Liver (tissue), 9 donors: ENCODE data around the gene HBG2. TPM values are rescaled to one million over a fixed set of nuclear protein-coding genes. Genes with fewer than 3 reads are reported as not detected.

Experiments
- DNase-seq: peaks from one replicate; pipeline ENCODE4 v3.0.0-alpha.2; 2017; ENCODE audit warnings: low spot score
- H3K27ac ChIP-seq, 2 donors: one replicate each; pipeline ENCODE4 v1.7.0; 2013; ENCODE audit warnings: inconsistent platforms in 2 of 2, low read length in 2 of 2, control low read depth in 1 of 2, low read depth in 1 of 2, mild to moderate bottlenecking in 1 of 2
- H3K27me3 ChIP-seq, 4 donors: one replicate each; pipeline versions ENCODE4 v1.6.1 to v1.7.0; 2013; ENCODE audit warnings: low read length in 3 of 4, inconsistent platforms in 1 of 4, mild to moderate bottlenecking in 1 of 4, moderate library complexity in 1 of 4; ENCODE audit not compliant: control insufficient read depth in 4 of 4, insufficient read depth in 4 of 4
- H3K36me3 ChIP-seq, 4 donors: one replicate each; pipeline versions ENCODE4 v1.6.1 to v1.7.0; 2013; ENCODE audit warnings: low read length in 3 of 4, mild to moderate bottlenecking in 3 of 4, low read depth in 1 of 4, moderate library complexity in 1 of 4; ENCODE audit not compliant: control insufficient read depth in 4 of 4, insufficient read depth in 3 of 4
- H3K4me1 ChIP-seq, 4 donors: one replicate each; pipeline versions ENCODE4 v1.6.1 to v1.7.0; 2013; ENCODE audit warnings: low read length in 3 of 4, mild to moderate bottlenecking in 3 of 4, moderate library complexity in 1 of 4; ENCODE audit not compliant: control insufficient read depth in 4 of 4, insufficient read depth in 4 of 4
- H3K4me3 ChIP-seq, 3 donors: one replicate each; pipeline versions ENCODE4 v1.6.1 to v1.7.0; 2013; ENCODE audit warnings: low read length in 3 of 3, control low read depth in 1 of 3, low read depth in 1 of 3, mild to moderate bottlenecking in 1 of 3
- H3K9ac ChIP-seq, 2 donors: one replicate each; pipeline ENCODE4 v1.7.0; 2013; ENCODE audit warnings: low read length in 2 of 2, mild to moderate bottlenecking in 2 of 2, moderate library complexity in 2 of 2, control low read depth in 1 of 2, low read depth in 1 of 2
- H3K9me3 ChIP-seq, 4 donors: one replicate each; pipeline versions ENCODE4 v1.6.1 to v1.7.0; 2013; ENCODE audit warnings: low read length in 3 of 4; ENCODE audit not compliant: control insufficient read depth in 4 of 4
- EGR1 ChIP-seq, 2 donors: IDR thresholded peaks; 2 replicates each; pipeline ENCODE4 v1.6.1; 2016 to 2018; ENCODE audit warnings: antibody characterized with exemption in 2 of 2, low read depth in 2 of 2
- FOXA1 ChIP-seq: IDR thresholded peaks from 2 replicates; pipeline ENCODE4 v1.6.1; 2016; ENCODE audit warnings: antibody characterized with exemption
- FOXA2 ChIP-seq: IDR thresholded peaks from 2 replicates; pipeline ENCODE4 v1.6.1; 2016; ENCODE audit warnings: antibody characterized with exemption
- GABPA ChIP-seq, 2 donors: IDR thresholded peaks in 1 of 2; conservative IDR thresholded peaks in 1 of 2; 2 replicates each; pipeline ENCODE4 v1.6.1; 2016; ENCODE audit warnings: antibody characterized with exemption in 2 of 2, mild to moderate bottlenecking in 1 of 2, moderate library complexity in 1 of 2
- HNF4A ChIP-seq, 2 donors: conservative IDR thresholded peaks; 2 replicates each; pipeline ENCODE4 v1.6.1; 2016; ENCODE audit warnings: antibody characterized with exemption in 2 of 2, mild to moderate bottlenecking in 2 of 2
- HNF4G ChIP-seq: IDR thresholded peaks from 2 replicates; pipeline ENCODE4 v1.6.1; 2016; ENCODE audit warnings: antibody characterized with exemption
- JUND ChIP-seq, 2 donors: IDR thresholded peaks; 2 replicates each; pipeline ENCODE4 v1.6.1; 2016; ENCODE audit warnings: antibody characterized with exemption in 2 of 2
- NR2F2 ChIP-seq: IDR thresholded peaks from 2 replicates; pipeline ENCODE4 v1.6.1; 2016; ENCODE audit warnings: antibody characterized with exemption
- RAD21 ChIP-seq, 2 donors: IDR thresholded peaks; 2 replicates each; pipeline ENCODE4 v1.6.1; 2016; ENCODE audit warnings: antibody characterized with exemption in 2 of 2, mild to moderate bottlenecking in 2 of 2
- RXRA ChIP-seq, 2 donors: IDR thresholded peaks; 2 replicates each; pipeline ENCODE4 v1.6.1; 2017 to 2018; ENCODE audit warnings: antibody characterized with exemption in 2 of 2, mild to moderate bottlenecking in 1 of 2
- SP1 ChIP-seq: IDR thresholded peaks from 2 replicates; pipeline ENCODE4 v1.6.1; 2018; ENCODE audit warnings: antibody characterized with exemption, mild to moderate bottlenecking
- TAF1 ChIP-seq: conservative IDR thresholded peaks from 2 replicates; pipeline ENCODE4 v1.6.1; 2016; ENCODE audit warnings: antibody characterized with exemption, mild to moderate bottlenecking
- YY1 ChIP-seq: IDR thresholded peaks from 2 replicates; pipeline ENCODE4 v1.6.1; 2016; ENCODE audit warnings: antibody characterized with exemption, mild to moderate bottlenecking
- WGBS: extraction: QIAGEN DNeasy Blood & Tissue Kit; methylation state at CpG from one replicate; pipeline ENCODE4 v1.1.7; 2013; 5-methylcytosine and 5-hydroxymethylcytosine counted together
- polyA plus RNA-seq, 2 donors: library from polyadenylated mRNA; stranded (reverse) in 1 of 2; unstranded in 1 of 2; fragments of 200-250 nt in 1 of 2; fragments of >200 nt in 1 of 2; fragmentation: Nextera tagmentation in 1 of 2; extraction: Ambion mirVana in 1 of 2; gene quantifications; one replicate each; pipeline versions ENCODE4 v1.2.1 to v1.2.3, GENCODE V29; 2013 to 2015
- total RNA-seq, 2 donors: library from RNA; depleted of rRNA; stranded (reverse); fragments of >200 nt; gene quantifications; one replicate each; pipeline ENCODE4 v1.2.3, GENCODE V29; 2014
- TF ChIP-seq, protein P1 (sequence below): fragments of 150-350 bp; IDR thresholded peaks from 2 replicates; pipeline ENCODE4 v1.5.1; 2017; ENCODE audit warnings: improper control_type of control experiment, low read depth, low read length; ENCODE audit not compliant: missing input control
- TF ChIP-seq, protein P2 (sequence below): IDR thresholded peaks from 2 replicates; pipeline ENCODE4 v1.6.1; 2016; ENCODE audit warnings: antibody characterized with exemption, mild to moderate bottlenecking
- TF ChIP-seq, protein P3 (sequence below): IDR thresholded peaks from 2 replicates; pipeline ENCODE4 v1.6.1; 2016; ENCODE audit warnings: antibody characterized with exemption
- TF ChIP-seq, protein P4 (sequence below): IDR thresholded peaks from 2 replicates; pipeline ENCODE4 v1.6.1; 2016; ENCODE audit warnings: antibody characterized with exemption
- TF ChIP-seq, protein P5 (sequence below): IDR thresholded peaks from 2 replicates; pipeline ENCODE4 v1.6.1; 2016; ENCODE audit warnings: antibody characterized with exemption
- donor health status: healthy.
- donor health status: healthy.
- donor health status: healthy.
- donor health status: healthy.
- donor health status: healthy.

Gene HBG2
- total and polyA plus RNA-seq, 4 donors = 0.71 to 55,632 TPM; not detected in 2

DNA sequence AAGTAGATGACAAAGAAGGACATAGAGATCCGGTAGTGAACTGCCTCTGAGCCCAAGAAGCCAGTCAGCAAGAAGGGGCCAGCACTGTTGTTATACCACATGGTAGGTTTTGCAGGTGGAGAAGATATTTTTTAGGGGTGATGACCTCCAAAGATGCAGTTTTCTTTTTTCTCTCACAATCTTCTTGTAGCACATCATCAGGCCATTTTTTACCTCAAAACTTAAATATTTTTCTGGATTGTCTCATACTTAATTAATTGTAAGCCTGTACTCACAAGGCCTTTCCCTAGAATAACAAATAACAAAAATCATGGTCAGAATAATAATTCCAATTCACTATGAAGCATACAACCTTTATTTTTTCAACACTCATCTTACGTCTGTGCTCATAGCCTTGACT is 47.3 kb upstream of the HBG2 start, which contains the start of gene OR51B4:
OR51B4 (minus strand) TSS at position 101 of the 400 bp plus-strand sequence; CDS start at position 101, 0 bp downstream.
- Histone ChIP-seq H3K9me3 (no peaks in the 10 kb centered on the region), H3K27ac (no peak within 1 kb of the TSS)

DNA sequence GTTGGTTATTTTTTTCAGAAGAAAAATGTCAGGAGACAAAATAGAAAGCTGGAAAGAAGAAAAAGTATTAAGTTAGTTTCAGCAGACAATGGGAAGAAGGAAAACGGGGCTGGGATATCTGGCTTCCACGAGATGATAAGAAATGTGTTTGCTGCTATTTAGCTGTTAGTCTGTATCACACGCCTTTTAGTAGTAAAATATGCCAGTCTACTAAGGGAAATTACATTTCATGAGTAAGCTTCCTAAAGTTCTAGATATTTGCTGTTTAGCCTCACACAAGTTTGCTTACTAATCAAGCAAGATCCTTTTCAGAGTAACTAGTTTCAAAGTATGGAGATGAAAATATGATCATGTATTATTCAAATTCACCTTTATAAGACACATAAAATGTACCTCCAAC is 45.7 kb upstream of the HBG2 start:
- 54% methylated on average over 3 of the region's 3 CpGs for WGBS
- H3K27ac ChIP-seq = no peak overlapping the region
- H3K27me3 ChIP-seq = no peaks in the 10 kb centered on the region
- DNase-seq = no peak
- no peaks in the 10 kb centered on the region for H3K4me1 ChIP-seq
- H3K9ac ChIP-seq = no peak overlapping the region
- no peak overlapping the region for H3K4me3 ChIP-seq
- no peaks in the 10 kb centered on the region for H3K36me3 ChIP-seq
- no peaks in the 10 kb centered on the region for H3K9me3 ChIP-seq
- TF ChIP-seq TAF1 (no peak), FOXA1 (no peak), SP1 (no peak), RAD21 (IDR thresholded peaks at IDR 0.05) (no peak), YY1 (no peak), NR2F2 (no peak)
- TF ChIP-seq, protein P1, sequence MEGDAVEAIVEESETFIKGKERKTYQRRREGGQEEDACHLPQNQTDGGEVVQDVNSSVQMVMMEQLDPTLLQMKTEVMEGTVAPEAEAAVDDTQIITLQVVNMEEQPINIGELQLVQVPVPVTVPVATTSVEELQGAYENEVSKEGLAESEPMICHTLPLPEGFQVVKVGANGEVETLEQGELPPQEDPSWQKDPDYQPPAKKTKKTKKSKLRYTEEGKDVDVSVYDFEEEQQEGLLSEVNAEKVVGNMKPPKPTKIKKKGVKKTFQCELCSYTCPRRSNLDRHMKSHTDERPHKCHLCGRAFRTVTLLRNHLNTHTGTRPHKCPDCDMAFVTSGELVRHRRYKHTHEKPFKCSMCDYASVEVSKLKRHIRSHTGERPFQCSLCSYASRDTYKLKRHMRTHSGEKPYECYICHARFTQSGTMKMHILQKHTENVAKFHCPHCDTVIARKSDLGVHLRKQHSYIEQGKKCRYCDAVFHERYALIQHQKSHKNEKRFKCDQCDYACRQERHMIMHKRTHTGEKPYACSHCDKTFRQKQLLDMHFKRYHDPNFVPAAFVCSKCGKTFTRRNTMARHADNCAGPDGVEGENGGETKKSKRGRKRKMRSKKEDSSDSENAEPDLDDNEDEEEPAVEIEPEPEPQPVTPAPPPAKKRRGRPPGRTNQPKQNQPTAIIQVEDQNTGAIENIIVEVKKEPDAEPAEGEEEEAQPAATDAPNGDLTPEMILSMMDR = no peak
- TF ChIP-seq, protein P2, sequence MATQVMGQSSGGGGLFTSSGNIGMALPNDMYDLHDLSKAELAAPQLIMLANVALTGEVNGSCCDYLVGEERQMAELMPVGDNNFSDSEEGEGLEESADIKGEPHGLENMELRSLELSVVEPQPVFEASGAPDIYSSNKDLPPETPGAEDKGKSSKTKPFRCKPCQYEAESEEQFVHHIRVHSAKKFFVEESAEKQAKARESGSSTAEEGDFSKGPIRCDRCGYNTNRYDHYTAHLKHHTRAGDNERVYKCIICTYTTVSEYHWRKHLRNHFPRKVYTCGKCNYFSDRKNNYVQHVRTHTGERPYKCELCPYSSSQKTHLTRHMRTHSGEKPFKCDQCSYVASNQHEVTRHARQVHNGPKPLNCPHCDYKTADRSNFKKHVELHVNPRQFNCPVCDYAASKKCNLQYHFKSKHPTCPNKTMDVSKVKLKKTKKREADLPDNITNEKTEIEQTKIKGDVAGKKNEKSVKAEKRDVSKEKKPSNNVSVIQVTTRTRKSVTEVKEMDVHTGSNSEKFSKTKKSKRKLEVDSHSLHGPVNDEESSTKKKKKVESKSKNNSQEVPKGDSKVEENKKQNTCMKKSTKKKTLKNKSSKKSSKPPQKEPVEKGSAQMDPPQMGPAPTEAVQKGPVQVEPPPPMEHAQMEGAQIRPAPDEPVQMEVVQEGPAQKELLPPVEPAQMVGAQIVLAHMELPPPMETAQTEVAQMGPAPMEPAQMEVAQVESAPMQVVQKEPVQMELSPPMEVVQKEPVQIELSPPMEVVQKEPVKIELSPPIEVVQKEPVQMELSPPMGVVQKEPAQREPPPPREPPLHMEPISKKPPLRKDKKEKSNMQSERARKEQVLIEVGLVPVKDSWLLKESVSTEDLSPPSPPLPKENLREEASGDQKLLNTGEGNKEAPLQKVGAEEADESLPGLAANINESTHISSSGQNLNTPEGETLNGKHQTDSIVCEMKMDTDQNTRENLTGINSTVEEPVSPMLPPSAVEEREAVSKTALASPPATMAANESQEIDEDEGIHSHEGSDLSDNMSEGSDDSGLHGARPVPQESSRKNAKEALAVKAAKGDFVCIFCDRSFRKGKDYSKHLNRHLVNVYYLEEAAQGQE = no peak
- TF ChIP-seq, protein P3, sequence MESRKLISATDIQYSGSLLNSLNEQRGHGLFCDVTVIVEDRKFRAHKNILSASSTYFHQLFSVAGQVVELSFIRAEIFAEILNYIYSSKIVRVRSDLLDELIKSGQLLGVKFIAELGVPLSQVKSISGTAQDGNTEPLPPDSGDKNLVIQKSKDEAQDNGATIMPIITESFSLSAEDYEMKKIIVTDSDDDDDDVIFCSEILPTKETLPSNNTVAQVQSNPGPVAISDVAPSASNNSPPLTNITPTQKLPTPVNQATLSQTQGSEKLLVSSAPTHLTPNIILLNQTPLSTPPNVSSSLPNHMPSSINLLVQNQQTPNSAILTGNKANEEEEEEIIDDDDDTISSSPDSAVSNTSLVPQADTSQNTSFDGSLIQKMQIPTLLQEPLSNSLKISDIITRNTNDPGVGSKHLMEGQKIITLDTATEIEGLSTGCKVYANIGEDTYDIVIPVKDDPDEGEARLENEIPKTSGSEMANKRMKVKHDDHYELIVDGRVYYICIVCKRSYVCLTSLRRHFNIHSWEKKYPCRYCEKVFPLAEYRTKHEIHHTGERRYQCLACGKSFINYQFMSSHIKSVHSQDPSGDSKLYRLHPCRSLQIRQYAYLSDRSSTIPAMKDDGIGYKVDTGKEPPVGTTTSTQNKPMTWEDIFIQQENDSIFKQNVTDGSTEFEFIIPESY = no peak

More for the DNA sequence above, 47.3 kb upstream of the HBG2 start, which contains the start of gene OR51B4:
- no peaks in the 10 kb centered on the region for H3K4me1 ChIP-seq
- no peaks in the 10 kb centered on the region for H3K27me3 ChIP-seq
- H3K4me3 ChIP-seq = no peak within 1 kb of the TSS
- DNase-seq = no peak
- TF ChIP-seq, protein P4, sequence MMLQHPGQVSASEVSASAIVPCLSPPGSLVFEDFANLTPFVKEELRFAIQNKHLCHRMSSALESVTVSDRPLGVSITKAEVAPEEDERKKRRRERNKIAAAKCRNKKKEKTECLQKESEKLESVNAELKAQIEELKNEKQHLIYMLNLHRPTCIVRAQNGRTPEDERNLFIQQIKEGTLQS = no peak
- TF ChIP-seq HNF4G (no peak), RAD21 (IDR thresholded peaks at IDR 0.05) (no peak), SP1 (no peak), RXRA (IDR thresholded peaks at IDR 0.05) (no peak), FOXA1 (no peak), TAF1 (no peak), YY1 (no peak), HNF4A (conservative IDR thresholded peaks at IDR 0.05) (no peak), NR2F2 (no peak), GABPA (IDR thresholded peaks at IDR 0.05 in 1 of 2, conservative IDR thresholded peaks at IDR 0.05 in 1 of 2) (no peak), JUND (IDR thresholded peaks at IDR 0.05) (no peak), EGR1 (IDR thresholded peaks at IDR 0.05; ENCODE audit: low read depth in 2 of 2) (no peak), FOXA2 (no peak)
- TF ChIP-seq, protein P2 = no peak
- TF ChIP-seq, protein P3 = no peak
- TF ChIP-seq, protein P5, sequence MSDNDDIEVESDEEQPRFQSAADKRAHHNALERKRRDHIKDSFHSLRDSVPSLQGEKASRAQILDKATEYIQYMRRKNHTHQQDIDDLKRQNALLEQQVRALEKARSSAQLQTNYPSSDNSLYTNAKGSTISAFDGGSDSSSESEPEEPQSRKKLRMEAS = no peak
- no peak within 1 kb of the TSS for H3K9ac ChIP-seq
- 85% methylated on average over 2 of the region's 2 CpGs for WGBS
- no peaks in the 10 kb centered on the region for H3K36me3 ChIP-seq
